ENCODE data around the gene TXN2.

DNA sequence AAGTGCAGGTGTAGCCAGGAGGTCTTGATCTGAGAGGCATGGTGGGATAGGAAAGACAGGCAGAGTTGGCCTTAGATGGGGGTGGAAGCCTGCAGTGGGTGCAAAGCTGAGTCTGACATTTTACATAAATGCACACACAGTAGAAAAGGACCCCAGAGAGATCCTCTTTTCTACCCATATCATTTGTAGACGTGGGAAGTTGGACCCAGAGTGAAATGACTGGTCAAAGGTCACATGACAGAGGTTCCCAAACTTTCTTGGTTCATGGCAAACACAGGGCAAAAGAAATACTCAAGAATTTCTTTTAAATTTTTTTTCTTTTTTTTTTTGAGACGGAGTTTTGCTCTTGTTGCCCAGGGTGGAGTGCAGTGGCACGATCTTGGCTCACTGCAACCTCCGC lies 31.6 kb upstream of the TXN2 start:
- TF ChIP-seq, protein P1, sequence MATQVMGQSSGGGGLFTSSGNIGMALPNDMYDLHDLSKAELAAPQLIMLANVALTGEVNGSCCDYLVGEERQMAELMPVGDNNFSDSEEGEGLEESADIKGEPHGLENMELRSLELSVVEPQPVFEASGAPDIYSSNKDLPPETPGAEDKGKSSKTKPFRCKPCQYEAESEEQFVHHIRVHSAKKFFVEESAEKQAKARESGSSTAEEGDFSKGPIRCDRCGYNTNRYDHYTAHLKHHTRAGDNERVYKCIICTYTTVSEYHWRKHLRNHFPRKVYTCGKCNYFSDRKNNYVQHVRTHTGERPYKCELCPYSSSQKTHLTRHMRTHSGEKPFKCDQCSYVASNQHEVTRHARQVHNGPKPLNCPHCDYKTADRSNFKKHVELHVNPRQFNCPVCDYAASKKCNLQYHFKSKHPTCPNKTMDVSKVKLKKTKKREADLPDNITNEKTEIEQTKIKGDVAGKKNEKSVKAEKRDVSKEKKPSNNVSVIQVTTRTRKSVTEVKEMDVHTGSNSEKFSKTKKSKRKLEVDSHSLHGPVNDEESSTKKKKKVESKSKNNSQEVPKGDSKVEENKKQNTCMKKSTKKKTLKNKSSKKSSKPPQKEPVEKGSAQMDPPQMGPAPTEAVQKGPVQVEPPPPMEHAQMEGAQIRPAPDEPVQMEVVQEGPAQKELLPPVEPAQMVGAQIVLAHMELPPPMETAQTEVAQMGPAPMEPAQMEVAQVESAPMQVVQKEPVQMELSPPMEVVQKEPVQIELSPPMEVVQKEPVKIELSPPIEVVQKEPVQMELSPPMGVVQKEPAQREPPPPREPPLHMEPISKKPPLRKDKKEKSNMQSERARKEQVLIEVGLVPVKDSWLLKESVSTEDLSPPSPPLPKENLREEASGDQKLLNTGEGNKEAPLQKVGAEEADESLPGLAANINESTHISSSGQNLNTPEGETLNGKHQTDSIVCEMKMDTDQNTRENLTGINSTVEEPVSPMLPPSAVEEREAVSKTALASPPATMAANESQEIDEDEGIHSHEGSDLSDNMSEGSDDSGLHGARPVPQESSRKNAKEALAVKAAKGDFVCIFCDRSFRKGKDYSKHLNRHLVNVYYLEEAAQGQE (IDR thresholded peaks at IDR 0.05; ENCODE audit: insufficient read depth in 1 of 2, low read depth in 2 of 2, low read length in 2 of 2) = no peak
- TF ChIP-seq FOXP2 (optimal IDR thresholded peaks at IDR 0.05; ENCODE audit: borderline replicate concordance, extremely low read depth, extremely low read length, insufficient read depth) (no peak), POLR2AphosphoS5 (IDR thresholded peaks at IDR 0.05; ENCODE audit: low read depth, low read length) (no peak), TAF1 (IDR thresholded peaks at IDR 0.05; ENCODE audit: borderline replicate concordance, insufficient read depth, low read length) (no peak), SIN3A (IDR thresholded peaks at IDR 0.05; ENCODE audit: borderline replicate concordance, insufficient read depth, low read length) (no peak)
